MM.1S (cell line): Measurements from ENCODE around the gene GALNT15.

Experiments used
- EZH2 ChIP-seq: fragments of 300-600 bp; sonication (generic); optimal IDR thresholded peaks from 2 replicates; pipeline ENCODE3; 2017; ENCODE audit warnings: low read depth, mild to moderate bottlenecking, antibody characterized with exemption, low read length, mixed read lengths
- EZH2phosphoT487 ChIP-seq: fragments of 300-600 bp; sonication (generic); IDR thresholded peaks from 2 replicates; pipeline ENCODE4 v1.6.1; 2018; ENCODE audit warnings: antibody characterized with exemption, low read length
- TF ChIP-seq, protein P1 (sequence below): fragments of 300-600 bp; sonication (generic); IDR thresholded peaks from 2 replicates; pipeline ENCODE4 v1.5.1; 2016; ENCODE audit warnings: antibody characterized with exemption, low read length, mixed read lengths

DNA sequence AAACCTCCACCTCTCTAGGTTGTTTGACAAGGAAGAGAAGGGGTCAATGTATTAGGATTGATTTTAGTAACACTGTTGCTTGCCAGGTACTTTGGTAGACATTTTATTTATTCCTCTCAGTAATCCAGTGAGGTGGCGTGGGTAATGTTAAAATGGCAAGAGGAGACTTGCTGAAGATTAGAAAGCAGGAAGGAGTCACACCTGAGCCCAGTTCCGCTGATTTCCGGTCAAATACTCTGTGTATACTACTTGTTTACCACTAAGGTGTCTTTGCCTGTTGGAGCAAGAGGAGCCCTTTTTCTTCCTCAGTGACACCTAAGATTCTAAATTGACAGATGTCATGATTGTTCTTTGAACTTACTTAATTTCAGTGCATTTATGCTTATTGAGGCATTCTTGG is 92.2 kb downstream of the GALNT15 start:
- TF ChIP-seq, protein P1, sequence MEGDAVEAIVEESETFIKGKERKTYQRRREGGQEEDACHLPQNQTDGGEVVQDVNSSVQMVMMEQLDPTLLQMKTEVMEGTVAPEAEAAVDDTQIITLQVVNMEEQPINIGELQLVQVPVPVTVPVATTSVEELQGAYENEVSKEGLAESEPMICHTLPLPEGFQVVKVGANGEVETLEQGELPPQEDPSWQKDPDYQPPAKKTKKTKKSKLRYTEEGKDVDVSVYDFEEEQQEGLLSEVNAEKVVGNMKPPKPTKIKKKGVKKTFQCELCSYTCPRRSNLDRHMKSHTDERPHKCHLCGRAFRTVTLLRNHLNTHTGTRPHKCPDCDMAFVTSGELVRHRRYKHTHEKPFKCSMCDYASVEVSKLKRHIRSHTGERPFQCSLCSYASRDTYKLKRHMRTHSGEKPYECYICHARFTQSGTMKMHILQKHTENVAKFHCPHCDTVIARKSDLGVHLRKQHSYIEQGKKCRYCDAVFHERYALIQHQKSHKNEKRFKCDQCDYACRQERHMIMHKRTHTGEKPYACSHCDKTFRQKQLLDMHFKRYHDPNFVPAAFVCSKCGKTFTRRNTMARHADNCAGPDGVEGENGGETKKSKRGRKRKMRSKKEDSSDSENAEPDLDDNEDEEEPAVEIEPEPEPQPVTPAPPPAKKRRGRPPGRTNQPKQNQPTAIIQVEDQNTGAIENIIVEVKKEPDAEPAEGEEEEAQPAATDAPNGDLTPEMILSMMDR, result no peak
- TF ChIP-seq EZH2phosphoT487 (no peak), EZH2 (no peak)
